SK-N-SH (cell line): ENCODE data around the gene PRKCH. TPM values are rescaled to one million over a fixed set of nuclear protein-coding genes. Genes with fewer than 3 reads are reported as not detected.

Source experiments
- CTCF ChIA-PET: fragments of 300-600, 350-600 bp; formaldehyde crosslinking; extraction: SDS; loops from one replicate; lab custom pipeline; 2021; lab: Yijun Ruan, JAX
- POLR2A ChIA-PET: fragments of 350-600 bp; sonication (Branson Sonifier 250); formaldehyde crosslinking; extraction: SDS; loops from one replicate; lab custom pipeline; 2020; ENCODE audit warnings: antibody characterized with exemption, inconsistent platforms; lab: Yijun Ruan, JAX
- DNase-seq: peaks from one replicate; pipeline ENCODE4 v3.0.0; 2012
- H2AFZ ChIP-seq: fragments of 200-600 bp; sonication (generic); 2 replicates; pipeline ENCODE4 v1.8.1; 2016; ENCODE audit warnings: antibody characterized with exemption, mild to moderate bottlenecking, low read depth
- H3F3A ChIP-seq: fragments of 200-600 bp; sonication (generic); replicated peaks from 2 replicates; pipeline ENCODE3; 2016; ENCODE audit warnings: antibody characterized with exemption, mild to moderate bottlenecking; ENCODE audit not compliant: insufficient read depth
- H3K27ac ChIP-seq, 2 experiments: fragments of 200-500 bp in 1 of 2; fragments of 200-600 bp in 1 of 2; sonication (Bioruptor generic) in 1 of 2; sonication (generic), shearing (Covaris generic) in 1 of 2; 2 replicates each; pipeline versions ENCODE4 v1.5.1 to v1.6.1; 2014 to 2016; ENCODE audit warnings: low read depth in 2 of 2, inconsistent platforms in 1 of 2, low read length in 1 of 2, mild to moderate bottlenecking in 1 of 2, mixed read lengths in 1 of 2
- H3K27me3 ChIP-seq: fragments of 200-600 bp; sonication (generic), shearing (Covaris generic); 2 replicates; pipeline ENCODE4 v1.6.1; 2016; ENCODE audit warnings: mixed run types; ENCODE audit not compliant: insufficient read depth
- H3K36me3 ChIP-seq, 2 experiments: fragments of 200-500 bp in 1 of 2; fragments of 200-600 bp in 1 of 2; sonication (Bioruptor generic) in 1 of 2; sonication (generic) in 1 of 2; replicated peaks in 1 of 2; 2 replicates each; pipeline versions ENCODE3 to v1.5.1; 2014 to 2016; ENCODE audit warnings: low read length in 1 of 2, mild to moderate bottlenecking in 1 of 2; ENCODE audit not compliant: insufficient read depth in 2 of 2, control insufficient read depth in 1 of 2
- H3K4me1 ChIP-seq, 2 experiments: fragments of 200-500 bp in 1 of 2; fragments of 200-600 bp in 1 of 2; sonication (Bioruptor generic) in 1 of 2; sonication (generic), shearing (Covaris generic) in 1 of 2; 2 replicates each; pipeline versions ENCODE4 v1.5.1 to v1.6.1; 2014 to 2016; ENCODE audit warnings: low read depth in 1 of 2, low read length in 1 of 2, mixed run types in 1 of 2; ENCODE audit not compliant: insufficient read depth in 2 of 2, control insufficient read depth in 1 of 2
- H3K4me2 ChIP-seq: fragments of 200-600 bp; sonication (generic), shearing (Covaris generic); 2 replicates; pipeline ENCODE4 v1.6.1; 2017; ENCODE audit warnings: mixed run types
- H3K4me3 ChIP-seq, 2 experiments: fragments of 200-500 bp in 1 of 2; fragments of 200-600 bp in 1 of 2; sonication (Bioruptor generic) in 1 of 2; sonication (generic), shearing (Covaris generic) in 1 of 2; 2 replicates each; pipeline versions ENCODE4 v1.5.1 to v1.8.1; 2014 to 2016; ENCODE audit warnings: low read depth in 2 of 2, inconsistent platforms in 1 of 2, low read length in 1 of 2, mild to moderate bottlenecking in 1 of 2, mixed read lengths in 1 of 2, moderate library complexity in 1 of 2
- H3K79me2 ChIP-seq: fragments of 200-600 bp; sonication (generic); 2 replicates; pipeline ENCODE4 v1.8.1; 2017; ENCODE audit warnings: mild to moderate bottlenecking; ENCODE audit not compliant: insufficient read depth
- H3K9ac ChIP-seq: fragments of 200-600 bp; sonication (generic); 2 replicates; pipeline ENCODE4 v1.6.1; 2017; ENCODE audit warnings: mixed run types
- H3K9me2 ChIP-seq: fragments of 200-600 bp; sonication (generic); 2 replicates; pipeline ENCODE4 v1.6.1; 2017; ENCODE audit warnings: mixed run types
- H3K9me3 ChIP-seq: fragments of 200-600 bp; sonication (generic); 2 replicates; pipeline ENCODE4 v1.6.1; 2017; ENCODE audit warnings: mixed run types, mild to moderate bottlenecking, moderate library complexity
- H4K20me1 ChIP-seq: fragments of 200-600 bp; sonication (generic); 2 replicates; pipeline ENCODE4 v1.6.1; 2017; ENCODE audit warnings: mild to moderate bottlenecking, mixed run types; ENCODE audit not compliant: insufficient read depth
- CHD2 ChIP-seq: fragments of 150-350 bp; IDR thresholded peaks from 2 replicates; pipeline ENCODE4 v1.6.1; 2018; ENCODE audit warnings: low read length; ENCODE audit not compliant: partially characterized antibody
- CTCF ChIP-seq: fragments of 200-600 bp; sonication (generic); IDR thresholded peaks from 2 replicates; pipeline ENCODE4 v1.6.1; 2017; ENCODE audit warnings: antibody characterized with exemption, mild to moderate bottlenecking, moderate library complexity
- ELF1 ChIP-seq: IDR thresholded peaks from 2 replicates; pipeline ENCODE4 v1.4.0; 2012
- EP300 ChIP-seq, 2 experiments: IDR thresholded peaks; 2 replicates each; pipeline versions ENCODE4 v1.4.0 to v1.6.1; 2012; ENCODE audit warnings: borderline replicate concordance in 1 of 2, low read depth in 1 of 2, low read length in 1 of 2
- EZH2phosphoT487 ChIP-seq: fragments of 200-600 bp; sonication (generic); IDR thresholded peaks from 2 replicates; pipeline ENCODE4 v1.6.1; 2017; ENCODE audit warnings: low read depth, mixed run types, mild to moderate bottlenecking, antibody characterized with exemption, moderate library complexity, borderline replicate concordance
- FOSL2 ChIP-seq: IDR thresholded peaks from 2 replicates; pipeline ENCODE4 v1.4.0; 2012; ENCODE audit warnings: low read depth, mild to moderate bottlenecking, moderate library complexity, borderline replicate concordance
- FOXJ3 ChIP-seq: sonication (generic); formaldehyde crosslinking; IDR thresholded peaks from 2 replicates; pipeline ENCODE4 v1.5.1; 2020; ENCODE audit warnings: mild to moderate bottlenecking, missing genetic modification reagents
- FOXM1 ChIP-seq: IDR thresholded peaks from 2 replicates; pipeline ENCODE4 v1.4.0; 2012; ENCODE audit warnings: low read depth, mild to moderate bottlenecking
- GABPA ChIP-seq: IDR thresholded peaks from 2 replicates; pipeline ENCODE4 v1.4.0; 2012; ENCODE audit warnings: low read depth, mild to moderate bottlenecking
- GATA2 ChIP-seq: sonication (generic); formaldehyde crosslinking; IDR thresholded peaks from 2 replicates; pipeline ENCODE4 v1.5.0; 2020; ENCODE audit warnings: mild to moderate bottlenecking, missing genetic modification reagents
- JUND ChIP-seq: IDR thresholded peaks from 2 replicates; pipeline ENCODE4 v1.4.0; 2012
- MEF2A ChIP-seq: IDR thresholded peaks from 2 replicates; pipeline ENCODE4 v1.4.0; 2012; ENCODE audit warnings: low read depth, borderline replicate concordance
- MXI1 ChIP-seq: IDR thresholded peaks from 2 replicates; pipeline ENCODE4 v1.6.1; 2012; ENCODE audit warnings: mild to moderate bottlenecking, low read depth, low read length, improper control_type of control experiment
- NFIC ChIP-seq: IDR thresholded peaks from 2 replicates; pipeline ENCODE4 v1.4.0; 2012; ENCODE audit warnings: borderline replicate concordance
- NRF1 ChIP-seq: IDR thresholded peaks from 2 replicates; pipeline ENCODE4 v1.6.1; 2012; ENCODE audit warnings: low read depth, mild to moderate bottlenecking, low read length
- POLR2AphosphoS5 ChIP-seq: IDR thresholded peaks from 2 replicates; pipeline ENCODE4 v1.6.1; 2012; ENCODE audit warnings: low read depth, low read length
- RAD21 ChIP-seq: IDR thresholded peaks from 2 replicates; pipeline ENCODE4 v1.6.1; 2012; ENCODE audit warnings: mild to moderate bottlenecking, low read length
- RCOR1 ChIP-seq: fragments of 150-350 bp; IDR thresholded peaks from 2 replicates; pipeline ENCODE4 v1.6.1; 2017; ENCODE audit warnings: antibody characterized with exemption, low read length
- RXRA ChIP-seq: IDR thresholded peaks from 2 replicates; pipeline ENCODE4 v1.4.0; 2012; ENCODE audit warnings: low read depth, mild to moderate bottlenecking, borderline replicate concordance
- SMC3 ChIP-seq: IDR thresholded peaks from 2 replicates; pipeline ENCODE4 v1.6.1; 2012; ENCODE audit warnings: low read depth, low read length, improper control_type of control experiment
- TAF1 ChIP-seq: IDR thresholded peaks from 2 replicates; pipeline ENCODE4 v1.6.1; 2012; ENCODE audit warnings: low read depth, mild to moderate bottlenecking, low read length, moderate library complexity, borderline replicate concordance
- TCF12 ChIP-seq: IDR thresholded peaks from 2 replicates; pipeline ENCODE4 v1.4.0; 2012
- TEAD4 ChIP-seq: IDR thresholded peaks from 2 replicates; pipeline ENCODE4 v1.4.0; 2012; ENCODE audit warnings: mild to moderate bottlenecking, borderline replicate concordance; ENCODE audit not compliant: insufficient read depth
- USF2 ChIP-seq: fragments of 150-350 bp; IDR thresholded peaks from 2 replicates; pipeline ENCODE4 v1.6.1; 2017; ENCODE audit warnings: antibody characterized with exemption, low read length, low read depth, borderline replicate concordance
- YY1 ChIP-seq: IDR thresholded peaks from 2 replicates; pipeline ENCODE4 v1.4.0; 2012; ENCODE audit warnings: low read depth, mild to moderate bottlenecking
- WGBS: methylation state at CpG from one replicate; pipeline ENCODE4 v1.1.6; 2017; ENCODE audit warnings: low lambda C conversion rate; 5-methylcytosine and 5-hydroxymethylcytosine counted together
- polyA plus RNA-seq, 3 experiments: library from polyadenylated mRNA; depleted of rRNA; stranded (reverse); fragments of >200 nt; gene quantifications; 2 replicates each; pipeline ENCODE4 v1.2.3, GENCODE V29; 2012
- TF ChIP-seq, protein P1 (sequence below): fragments of 150-350 bp; IDR thresholded peaks from 2 replicates; pipeline ENCODE4 v1.6.1; 2016; ENCODE audit warnings: mild to moderate bottlenecking, low read depth, low read length
- TF ChIP-seq, protein P2 (sequence below): IDR thresholded peaks from 2 replicates; pipeline ENCODE4 v1.4.0; 2012; ENCODE audit warnings: low read depth
- TF ChIP-seq, protein P3 (sequence below): IDR thresholded peaks from 2 replicates; pipeline ENCODE4; 2012
- TF ChIP-seq, protein P4 (sequence below): IDR thresholded peaks from 2 replicates; pipeline ENCODE4 v1.4.0; 2012; ENCODE audit warnings: low read depth, borderline replicate concordance

The PRKCH gene
- polyA plus RNA-seq, 1 of the 3 experiments (the other 2 are of a cell fraction) = 4.2 TPM

- Histone ChIP-seq H3K4me3 (no peak overlapping the region), H3K36me3 (no peaks in the 10 kb centered on the region), H2AFZ (no peak overlapping the region), H3K27me3 (no peaks in the 10 kb centered on the region), H3F3A (peaks cover 29% of the 10 kb centered on the region), H3K27ac (peak overlapping the region; percentile 45 to 96; a peak in 3 of 4 replicates), H3K79me2 (no peaks in the 10 kb centered on the region), H3K9me3 (no peaks in the 10 kb centered on the region), H4K20me1 (no peaks in the 10 kb centered on the region), H3K9me2 (no peaks in the 10 kb centered on the region), H3K4me1 (peaks cover 21 to 40% of the 10 kb centered on the region in 2 experiments), H3K9ac (no peak overlapping the region; the same call in 1 of the 2 replicates), H3K4me2 (no peak overlapping the region)
- 63% methylated on average over 2 of the region's 2 CpGs for WGBS
- peak; percentile 69 for DNase-seq
- ChIA-PET CTCF (interaction anchor here (0.7 to 1.3 kb wide), 3 partner anchors 101 to 115 kb away, joined by 3 to 5 read pairs (median 4); no protein-coding TSS in a partner anchor), POLR2A (interaction anchor here (1.4 kb wide), 1 partner anchor 118 kb away, joined by 5 read pairs; the partner anchor contains the start of gene HIF1A)
- peak; percentile 98 for TF ChIP-seq FOXJ3
- no peak; the same call in 1 of the 2 replicates for TF ChIP-seq SMC3
- no peak for TF ChIP-seq FOXM1
- TF ChIP-seq, protein P1, sequence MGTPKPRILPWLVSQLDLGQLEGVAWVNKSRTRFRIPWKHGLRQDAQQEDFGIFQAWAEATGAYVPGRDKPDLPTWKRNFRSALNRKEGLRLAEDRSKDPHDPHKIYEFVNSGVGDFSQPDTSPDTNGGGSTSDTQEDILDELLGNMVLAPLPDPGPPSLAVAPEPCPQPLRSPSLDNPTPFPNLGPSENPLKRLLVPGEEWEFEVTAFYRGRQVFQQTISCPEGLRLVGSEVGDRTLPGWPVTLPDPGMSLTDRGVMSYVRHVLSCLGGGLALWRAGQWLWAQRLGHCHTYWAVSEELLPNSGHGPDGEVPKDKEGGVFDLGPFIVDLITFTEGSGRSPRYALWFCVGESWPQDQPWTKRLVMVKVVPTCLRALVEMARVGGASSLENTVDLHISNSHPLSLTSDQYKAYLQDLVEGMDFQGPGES = no peak
- no peak for TF ChIP-seq YY1
- no peak for TF ChIP-seq MEF2A
- peak; percentile 94 for TF ChIP-seq POLR2AphosphoS5
- TF ChIP-seq USF2 = no peak
- TF ChIP-seq RCOR1 = peak; percentile 91
- peak; percentile 49; the same call in 1 of the 2 replicates for TF ChIP-seq TEAD4
- TF ChIP-seq RAD21 = peak; percentile 30; the same call in 1 of the 2 replicates
- TF ChIP-seq NRF1 = no peak
- TF ChIP-seq, protein P2, sequence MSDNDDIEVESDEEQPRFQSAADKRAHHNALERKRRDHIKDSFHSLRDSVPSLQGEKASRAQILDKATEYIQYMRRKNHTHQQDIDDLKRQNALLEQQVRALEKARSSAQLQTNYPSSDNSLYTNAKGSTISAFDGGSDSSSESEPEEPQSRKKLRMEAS = no peak
- TF ChIP-seq GABPA = no peak
- TF ChIP-seq, protein P3, sequence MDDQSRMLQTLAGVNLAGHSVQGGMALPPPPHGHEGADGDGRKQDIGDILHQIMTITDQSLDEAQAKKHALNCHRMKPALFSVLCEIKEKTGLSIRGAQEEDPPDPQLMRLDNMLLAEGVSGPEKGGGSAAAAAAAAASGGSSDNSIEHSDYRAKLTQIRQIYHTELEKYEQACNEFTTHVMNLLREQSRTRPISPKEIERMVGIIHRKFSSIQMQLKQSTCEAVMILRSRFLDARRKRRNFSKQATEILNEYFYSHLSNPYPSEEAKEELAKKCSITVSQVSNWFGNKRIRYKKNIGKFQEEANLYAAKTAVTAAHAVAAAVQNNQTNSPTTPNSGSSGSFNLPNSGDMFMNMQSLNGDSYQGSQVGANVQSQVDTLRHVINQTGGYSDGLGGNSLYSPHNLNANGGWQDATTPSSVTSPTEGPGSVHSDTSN = peak; percentile 82
- TF ChIP-seq CTCF = no peak
- TF ChIP-seq NFIC = peak; percentile 15; the same call in 1 of the 2 replicates
- TF ChIP-seq EP300 (IDR thresholded peaks at IDR 0.05; ENCODE audit: borderline replicate concordance in 1 of 2, low read depth in 1 of 2, low read length in 1 of 2) = peak; percentile 61 to 99
- no peak for TF ChIP-seq FOSL2
- no peak for TF ChIP-seq RXRA
- no peak for TF ChIP-seq ELF1
- TF ChIP-seq TAF1 = no peak
- peak; percentile 81 for TF ChIP-seq CHD2
- TF ChIP-seq GATA2 = no peak
- TF ChIP-seq JUND = peak; percentile 50; the same call in 1 of the 2 replicates
- TF ChIP-seq TCF12 = peak; percentile 94
- TF ChIP-seq, protein P4, sequence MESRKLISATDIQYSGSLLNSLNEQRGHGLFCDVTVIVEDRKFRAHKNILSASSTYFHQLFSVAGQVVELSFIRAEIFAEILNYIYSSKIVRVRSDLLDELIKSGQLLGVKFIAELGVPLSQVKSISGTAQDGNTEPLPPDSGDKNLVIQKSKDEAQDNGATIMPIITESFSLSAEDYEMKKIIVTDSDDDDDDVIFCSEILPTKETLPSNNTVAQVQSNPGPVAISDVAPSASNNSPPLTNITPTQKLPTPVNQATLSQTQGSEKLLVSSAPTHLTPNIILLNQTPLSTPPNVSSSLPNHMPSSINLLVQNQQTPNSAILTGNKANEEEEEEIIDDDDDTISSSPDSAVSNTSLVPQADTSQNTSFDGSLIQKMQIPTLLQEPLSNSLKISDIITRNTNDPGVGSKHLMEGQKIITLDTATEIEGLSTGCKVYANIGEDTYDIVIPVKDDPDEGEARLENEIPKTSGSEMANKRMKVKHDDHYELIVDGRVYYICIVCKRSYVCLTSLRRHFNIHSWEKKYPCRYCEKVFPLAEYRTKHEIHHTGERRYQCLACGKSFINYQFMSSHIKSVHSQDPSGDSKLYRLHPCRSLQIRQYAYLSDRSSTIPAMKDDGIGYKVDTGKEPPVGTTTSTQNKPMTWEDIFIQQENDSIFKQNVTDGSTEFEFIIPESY = no peak
- no peak for TF ChIP-seq EZH2phosphoT487
- peak; percentile 71; the same call in 1 of the 2 replicates for TF ChIP-seq MXI1
Measured at GRCh38 chr14:61577506-61577931, 256.1 kb downstream of the PRKCH start.
